ENCODE results near the gene GALNT7.

The GALNT7 gene

DNA sequence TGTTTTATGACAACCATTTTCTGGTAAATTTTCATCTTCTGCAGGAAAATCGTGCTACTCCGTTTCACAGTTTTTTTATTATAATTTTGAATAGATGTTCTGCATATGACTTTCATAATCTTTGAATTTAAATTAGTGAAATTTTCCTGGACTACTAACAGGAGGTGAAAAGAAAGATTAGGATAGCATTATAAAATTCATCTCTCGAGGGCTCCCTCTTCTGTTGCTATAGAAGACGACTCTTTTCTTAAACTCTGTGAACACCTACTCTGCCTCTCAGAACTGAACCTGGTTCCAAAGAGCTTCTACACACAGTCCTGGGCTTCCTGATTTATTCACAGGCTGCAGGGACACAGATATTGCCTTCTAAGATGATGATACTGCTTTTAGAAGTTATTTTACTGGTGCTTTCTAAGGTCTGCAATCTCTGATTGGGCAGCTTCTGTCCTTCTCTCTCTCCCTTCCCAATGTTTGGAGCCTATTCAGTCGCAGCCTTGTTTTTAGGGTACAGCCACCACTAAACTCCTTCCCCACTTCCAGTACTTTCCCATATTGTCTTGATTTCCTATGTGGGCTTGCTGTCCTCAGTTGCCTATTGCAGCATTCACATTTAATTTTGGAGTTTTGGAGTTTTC, 192.1 kb downstream of the GALNT7 start:
- H3K4me3 Mint-ChIP-seq = no peak overlapping the region
- no peaks in the 10 kb centered on the region for H3K36me3 Mint-ChIP-seq (ENCODE audit: insufficient read depth)
- peaks cover 3 to 7% of the 10 kb centered on the region in 2 donors for H3K4me1 Mint-ChIP-seq (ENCODE audit: low read depth in 2 of 2)
- no peaks in the 10 kb centered on the region for H3K9me3 Mint-ChIP-seq
- DNase-seq = no peak
- no peak for ATAC-seq (replicated peaks)
- no peaks in the 10 kb centered on the region for H3K27me3 Mint-ChIP-seq
- no peak overlapping the region for H3K27ac Mint-ChIP-seq

DNA sequence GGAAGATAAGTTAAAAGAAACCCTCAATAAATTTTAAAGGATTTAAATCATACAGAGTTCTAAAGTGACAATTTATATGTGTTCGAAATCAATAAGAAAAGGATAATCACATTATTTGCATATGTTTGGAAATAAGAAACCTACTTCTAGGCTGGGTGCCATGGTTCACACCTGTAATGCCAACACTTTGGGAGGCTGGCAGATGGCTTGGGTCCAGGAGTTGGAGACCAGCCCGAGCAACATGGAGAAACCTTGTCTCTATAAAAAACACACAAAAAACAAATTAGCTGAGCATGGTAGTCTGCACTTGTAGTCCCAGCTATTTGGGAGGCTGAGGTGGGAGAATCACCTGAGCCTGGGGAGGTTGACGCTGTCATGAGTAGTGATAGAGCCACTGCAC, 194.1 kb downstream of the GALNT7 start:
- Mint-ChIP-seq H3K27ac (no peak overlapping the region), H3K27me3 (no peaks in the 10 kb centered on the region), H3K36me3 (ENCODE audit: insufficient read depth) (no peaks in the 10 kb centered on the region), H3K4me3 (no peak overlapping the region), H3K9me3 (no peaks in the 10 kb centered on the region), H3K4me1 (ENCODE audit: low read depth in 2 of 2) (peaks cover 9 to 14% of the 10 kb centered on the region in 2 donors)
- DNase-seq (no peak), ATAC-seq (replicated peaks) (no peak)

DNA sequence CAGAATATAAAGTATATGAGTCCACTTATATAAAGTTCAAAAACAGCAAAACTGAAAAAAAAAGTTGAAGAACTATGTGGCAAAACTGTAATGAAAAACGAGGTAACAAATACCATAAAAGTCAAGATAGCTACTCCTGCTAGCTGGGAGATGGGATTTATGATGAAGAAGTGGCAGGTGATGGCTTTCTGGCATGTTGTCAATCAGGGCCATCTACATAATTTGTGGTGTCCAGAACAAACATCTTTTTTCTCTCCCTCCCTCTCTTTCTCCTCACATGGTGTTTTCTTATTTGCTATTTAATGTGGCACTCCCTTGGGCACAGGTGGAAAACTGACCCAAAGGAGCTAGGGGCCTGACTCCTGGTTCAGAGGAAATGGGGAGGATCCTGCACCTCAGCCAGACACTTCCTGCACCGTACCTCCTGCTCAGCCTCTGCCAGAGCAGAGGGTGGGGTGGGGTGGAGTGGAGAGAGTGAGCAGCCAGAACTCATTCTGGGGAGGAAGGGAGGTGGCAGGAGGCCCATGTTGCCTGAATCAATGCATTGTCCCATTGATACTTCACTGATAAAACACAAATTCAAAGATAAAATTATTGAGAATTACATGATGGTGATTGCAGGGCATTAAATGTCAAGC, 196.9 kb downstream of the GALNT7 start:
- Mint-ChIP-seq H3K4me1 (ENCODE audit: low read depth in 2 of 2) (peaks cover 13 to 24% of the 10 kb centered on the region in 2 donors), H3K27me3 (no peaks in the 10 kb centered on the region), H3K9me3 (no peaks in the 10 kb centered on the region), H3K4me3 (no peak overlapping the region), H3K36me3 (ENCODE audit: insufficient read depth) (peaks cover 14% of the 10 kb centered on the region), H3K27ac (peak overlapping the region; percentile 7 to 86)
- no peak for ATAC-seq (replicated peaks)
- DNase-seq = no peak

DNA sequence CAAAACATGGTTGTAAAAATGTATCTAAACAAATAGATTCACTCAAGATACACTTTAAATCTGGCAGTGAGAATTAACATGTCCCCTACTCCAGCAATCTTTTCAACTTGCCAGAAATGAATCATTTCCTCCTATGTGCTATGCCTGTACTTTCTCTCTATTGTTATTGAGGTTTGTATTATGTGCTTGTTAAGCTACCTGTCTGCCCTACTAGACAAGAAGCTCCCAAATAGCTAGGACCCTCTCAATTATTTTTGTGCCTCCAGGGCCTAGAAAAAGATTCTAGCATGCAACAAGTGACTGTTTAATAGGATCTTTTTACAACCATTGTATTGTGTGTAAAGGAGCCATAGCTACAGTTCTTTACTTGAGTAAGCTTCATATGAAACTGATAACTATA, 198.7 kb downstream of the GALNT7 start:
- ATAC-seq (replicated peaks) (no peak), DNase-seq (no peak)
- peaks cover 28% of the 10 kb centered on the region for H3K36me3 Mint-ChIP-seq (ENCODE audit: insufficient read depth)
- H3K9me3 Mint-ChIP-seq = no peaks in the 10 kb centered on the region
- H3K4me1 Mint-ChIP-seq (ENCODE audit: low read depth in 2 of 2) = peaks cover 21 to 24% of the 10 kb centered on the region in 2 donors
- peak overlapping the region in 1 of 2 donors; percentile 3 for H3K4me3 Mint-ChIP-seq
- H3K27me3 Mint-ChIP-seq = no peaks in the 10 kb centered on the region
- H3K27ac Mint-ChIP-seq = peak overlapping the region in 1 of 2 donors; percentile 80

DNA sequence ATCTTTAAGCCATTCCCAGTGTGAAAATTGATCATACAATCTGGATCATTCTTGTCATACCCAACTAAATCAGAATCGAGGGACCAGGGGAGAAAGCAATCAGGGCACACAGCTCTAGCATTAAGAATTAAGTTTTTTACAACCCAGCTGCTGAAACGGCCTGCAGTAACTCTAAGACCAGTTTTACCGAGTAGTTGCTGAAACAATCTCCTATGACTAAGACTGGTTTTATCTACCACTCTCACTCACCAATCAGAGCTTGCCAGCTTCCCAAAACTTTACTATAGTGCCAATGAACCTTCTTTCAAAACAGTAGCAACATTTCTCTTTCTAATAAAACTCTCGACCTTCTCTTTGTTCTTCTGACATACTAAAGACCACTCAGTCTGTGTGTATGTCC, 199.3 kb downstream of the GALNT7 start:
- peaks cover 28% of the 10 kb centered on the region for H3K36me3 Mint-ChIP-seq (ENCODE audit: insufficient read depth)
- DNase-seq (no peak), ATAC-seq (replicated peaks) (no peak)
- peak overlapping the region in 1 of 2 donors; percentile 99 for H3K4me3 Mint-ChIP-seq
- peaks cover 22 to 28% of the 10 kb centered on the region in 2 donors for H3K4me1 Mint-ChIP-seq (ENCODE audit: low read depth in 2 of 2)
- peak overlapping the region in 1 of 2 donors; percentile 13 for H3K27ac Mint-ChIP-seq
- H3K9me3 Mint-ChIP-seq = no peaks in the 10 kb centered on the region
- no peaks in the 10 kb centered on the region for H3K27me3 Mint-ChIP-seq

DNA sequence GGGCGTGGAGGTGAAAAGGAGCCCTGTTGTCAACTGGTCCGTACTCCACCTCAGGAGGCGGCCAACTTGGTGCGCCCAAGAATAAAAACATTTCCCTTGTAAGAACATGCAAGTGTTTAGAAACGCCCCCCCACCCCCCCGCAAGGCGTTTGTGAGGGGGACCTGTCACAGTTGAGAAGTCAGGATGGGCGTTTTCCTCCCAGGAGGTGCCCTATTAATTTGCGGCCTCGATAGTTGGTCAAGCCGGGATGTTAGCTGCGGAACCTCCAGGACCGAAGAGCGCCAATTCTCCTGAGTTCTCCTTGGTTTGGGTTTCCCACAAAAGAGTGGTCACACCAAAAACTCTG, 201.5 kb downstream of the GALNT7 start:
- ATAC-seq (replicated peaks) = peak; percentile 36
- no peaks in the 10 kb centered on the region for H3K9me3 Mint-ChIP-seq
- peaks cover 25 to 30% of the 10 kb centered on the region in 2 donors for H3K4me1 Mint-ChIP-seq (ENCODE audit: low read depth in 2 of 2)

DNA sequence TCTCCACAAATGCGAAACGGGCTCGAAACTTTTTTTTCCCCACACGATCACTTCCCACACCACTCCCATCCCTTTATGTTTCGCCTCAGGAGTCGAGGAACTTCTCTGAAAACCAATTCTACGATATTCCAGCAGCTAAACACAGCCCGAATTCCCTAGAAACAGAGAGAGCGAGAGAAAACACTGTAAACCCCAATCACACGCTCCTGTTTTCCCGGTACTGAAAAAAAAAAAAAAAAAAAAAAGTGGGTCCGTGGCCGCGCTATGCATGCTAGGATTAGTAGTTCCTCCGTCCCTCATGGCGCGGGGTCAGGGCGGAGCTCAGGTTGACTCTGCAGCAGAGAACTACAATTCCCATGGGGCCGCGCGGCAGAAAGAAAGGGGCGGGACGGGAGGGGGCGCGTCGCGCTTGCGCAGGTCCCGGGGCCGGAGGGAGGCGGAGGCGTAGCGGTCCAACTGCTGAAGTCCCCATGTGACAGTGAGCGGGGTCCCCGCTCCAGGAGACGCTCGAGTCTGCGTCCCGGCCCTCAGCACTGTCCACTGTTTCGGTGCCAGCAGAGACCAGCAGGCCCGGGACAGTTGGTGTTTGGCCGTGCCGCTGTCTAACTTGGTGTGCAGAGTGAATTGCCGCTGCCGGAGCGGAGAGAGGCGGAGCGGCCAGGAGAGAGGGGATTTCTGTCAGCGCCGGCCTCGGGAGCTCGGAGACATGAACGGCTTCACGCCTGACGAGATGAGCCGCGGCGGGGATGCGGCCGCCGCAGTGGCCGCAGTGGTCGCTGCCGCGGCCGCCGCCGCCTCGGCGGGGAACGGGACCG, 202.1 kb downstream of the GALNT7 start, which contains the start of gene SAP30:
Gene SAP30 (plus strand): TSS at position 478 of the 815 bp plus-strand sequence. CDS start 229 bp downstream, at position 707.
- H3K4me1 Mint-ChIP-seq (ENCODE audit: low read depth in 2 of 2) = peaks cover 23 to 24% of the 10 kb centered on the region in 2 donors

More for the DNA sequence above, 201.5 kb downstream of the GALNT7 start:
- no peak for DNase-seq
- peak overlapping the region; percentile 89 to 97 for H3K27ac Mint-ChIP-seq
- peaks cover 28% of the 10 kb centered on the region for H3K36me3 Mint-ChIP-seq (ENCODE audit: insufficient read depth)
- H3K27me3 Mint-ChIP-seq = no peaks in the 10 kb centered on the region
- peak overlapping the region; percentile 99 for H3K4me3 Mint-ChIP-seq

DNA sequence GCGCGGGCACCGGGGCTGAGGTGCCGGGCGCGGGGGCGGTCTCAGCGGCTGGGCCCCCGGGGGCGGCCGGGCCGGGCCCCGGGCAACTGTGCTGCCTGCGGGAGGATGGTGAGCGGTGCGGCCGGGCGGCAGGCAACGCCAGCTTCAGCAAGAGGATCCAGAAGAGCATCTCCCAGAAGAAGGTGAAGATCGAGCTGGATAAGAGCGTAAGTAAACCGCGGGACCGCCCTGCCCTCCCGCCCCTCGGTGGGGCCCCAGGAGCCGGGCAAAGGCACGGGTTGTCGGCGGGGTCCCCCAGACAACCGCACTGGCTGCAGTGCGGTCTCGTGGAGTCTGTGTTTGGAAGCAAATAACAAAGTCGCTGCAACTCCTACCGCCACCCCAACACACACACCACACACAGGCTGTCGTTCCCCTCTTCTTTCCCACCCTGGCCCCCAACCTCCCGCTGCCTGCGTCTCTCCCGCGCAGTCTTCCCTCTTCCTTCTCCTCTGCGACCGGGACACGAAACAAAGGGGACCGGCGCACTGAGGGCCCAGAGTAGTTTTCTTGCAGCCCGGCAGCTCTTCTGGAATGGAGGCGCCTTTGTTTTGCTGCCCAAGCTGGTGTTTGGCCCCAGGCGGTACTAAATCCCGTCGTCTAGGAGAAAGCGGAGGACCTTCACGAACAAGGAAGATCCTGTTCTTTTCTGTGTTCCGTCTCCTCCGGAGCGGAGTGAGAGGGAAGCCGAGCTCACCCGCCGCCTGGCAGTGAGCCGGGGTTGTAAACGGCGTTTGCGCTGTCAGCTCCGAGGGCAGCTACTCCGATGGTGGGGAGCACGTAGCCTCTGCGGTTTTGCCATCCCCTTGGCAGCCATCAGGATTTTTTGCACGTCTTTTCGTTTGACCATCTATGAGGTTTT, 202.9 kb downstream of the GALNT7 start:
- H3K4me1 Mint-ChIP-seq (ENCODE audit: low read depth in 2 of 2) = peaks cover 20 to 23% of the 10 kb centered on the region in 2 donors
- ATAC-seq (replicated peaks) = peak; percentile 8
- H3K9me3 Mint-ChIP-seq = no peaks in the 10 kb centered on the region
- H3K36me3 Mint-ChIP-seq (ENCODE audit: insufficient read depth) = peaks cover 28% of the 10 kb centered on the region
- peak overlapping the region; percentile 99 for H3K4me3 Mint-ChIP-seq
- peak; percentile 36 to 42 (median 38) for DNase-seq
- no peaks in the 10 kb centered on the region for H3K27me3 Mint-ChIP-seq
- peak overlapping the region; percentile 89 to 97 for H3K27ac Mint-ChIP-seq

More for the DNA sequence above, 202.1 kb downstream of the GALNT7 start, which contains the start of gene SAP30:
- Mint-ChIP-seq H3K9me3 (no peaks in the 10 kb centered on the region), H3K36me3 (ENCODE audit: insufficient read depth) (peaks cover 28% of the 10 kb centered on the region), H3K27me3 (no peaks in the 10 kb centered on the region), H3K27ac (peak within 1 kb of the TSS; percentile 89 to 97), H3K4me3 (peak within 1 kb of the TSS; percentile 99)
- DNase-seq (peak; percentile 91 to 95 (median 93)), ATAC-seq (replicated peaks) (peak; percentile 81)

Measured in effector memory CD8-positive, alpha-beta T cell (primary cell).